ENCODE measurements around the gene CDK5.

CDK5 gene

GRCh38 chr7:151005566-151005965 is 52.1 kb downstream of the CDK5 start:
- no peak for TF ChIP-seq GABPA (IDR thresholded peaks at IDR 0.05; ENCODE audit: low read depth)
- no peak for TF ChIP-seq CTCF (IDR thresholded peaks at IDR 0.05; ENCODE audit: insufficient read depth, low read length)
- no peak for TF ChIP-seq REST (IDR thresholded peaks at IDR 0.05; ENCODE audit: insufficient replicate concordance, low read depth)
- Histone ChIP-seq H3K4me3 (replicated peaks; ENCODE audit: insufficient read depth, low read length) (no peak overlapping the region), H3K27ac (replicated peaks) (no peak overlapping the region), H3K27me3 (ENCODE audit: insufficient read depth, poor library complexity, severe bottlenecking) (no peaks in the 10 kb centered on the region)
- DNase-seq (ENCODE audit: low read depth in 1 of 2, low spot score in 1 of 2): no peak

Measured in HL-60 (cell line).